ELR (cell line): ENCODE measurements around the gene GNGT2.

Source experiments
- DNase-seq: peaks from one replicate; pipeline ENCODE4 v3.0.0-alpha.2; 2015; ENCODE audit warnings: low read depth

Gene GNGT2

GRCh38 chr17:49168706-49169105, 41.7 kb downstream of the GNGT2 start:
- no peak for DNase-seq

DNA sequence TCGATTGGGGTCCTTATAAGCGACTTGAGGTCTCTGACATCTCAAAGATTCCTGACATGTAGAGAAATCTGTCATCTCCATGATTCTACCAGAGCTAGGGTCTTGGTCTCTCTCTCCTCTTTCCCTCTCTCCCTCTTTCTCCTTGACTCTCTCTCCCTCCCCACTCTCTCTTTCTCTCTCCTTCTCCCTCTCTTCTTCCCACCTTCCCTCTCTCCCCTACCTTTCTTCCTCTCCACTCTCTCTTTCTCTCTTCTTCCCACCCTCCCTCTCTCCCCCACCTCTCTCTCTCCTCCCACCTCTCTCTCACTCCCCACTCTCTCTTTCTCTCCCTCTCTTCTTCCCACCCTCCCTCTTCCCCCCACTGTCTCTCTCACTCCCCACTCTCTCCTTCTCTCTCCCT, 45.2 kb downstream of the GNGT2 start:
- DNase-seq, result no peak

GRCh38 chr17:49162866-49163265, 47.5 kb downstream of the GNGT2 start:
- no peak for DNase-seq

GRCh38 chr17:49157784-49158183, 52.6 kb downstream of the GNGT2 start:
- peak; percentile 21 for DNase-seq

- DNase-seq, result no peak
These were observed 54.1 kb downstream of the GNGT2 start for GRCh38 chr17:49156256-49156655.
